ENCODE data around the gene HSPG2. TPM values are rescaled to one million over a fixed set of nuclear protein-coding genes. Genes with fewer than 3 reads are reported as not detected.

HSPG2 gene
- total RNA-seq, 1 experiment from 2014 or later, result 171 TPM

- peaks cover 2% of the 10 kb centered on the region; the same call in 1 of the 2 replicates for H3K36me3 ChIP-seq (ENCODE audit: control insufficient read depth, insufficient read depth, low read length)
- ATAC-seq, result no peak
These were observed 68.1 kb downstream of the HSPG2 start for GRCh38 chr1:21868941-21869454.

GRCh38 chr1:21868482-21868881 is 68.6 kb downstream of the HSPG2 start:
- no peak for DNase-seq (ENCODE audit: low read depth, low spot score)
- no peak overlapping the region for H3K4me3 ChIP-seq (ENCODE audit: low read depth in 2 of 2, low read length in 2 of 2)
- ATAC-seq, result no peak
- H3K27ac ChIP-seq (ENCODE audit: low read length), result no peak overlapping the region
- peaks cover 14% of the 10 kb centered on the region for H3K4me1 ChIP-seq (ENCODE audit: control insufficient read depth, insufficient read depth, low read length)
- in situ Hi-C loops (cut with HindIII; ENCODE audit: low pct_unique_long_range_greater_than_20kb, low sequenced_read_pairs) (no loop called here), intact Hi-C loops (cut with micrococcal nuclease; ENCODE audit: unreplicated experiment) (no loop called here)
- BruUV-seq (replicated peaks), result no TSS peak
- CTCF ChIA-PET, result no interaction called here
- POLR2A ChIA-PET, result no interaction called here
- H3K27me3 ChIP-seq (ENCODE audit: control insufficient read depth, insufficient read depth, low read length), result no peaks in the 10 kb centered on the region
- no peaks in the 10 kb centered on the region; the same call in 1 of the 2 replicates for H3K36me3 ChIP-seq (ENCODE audit: control insufficient read depth, insufficient read depth, low read length)
- H3K9me3 ChIP-seq (ENCODE audit: control insufficient read depth, insufficient read depth, low read depth, low read length), result no peaks in the 10 kb centered on the region
- TF ChIP-seq TCF7L2 (IDR thresholded peaks at IDR 0.05; ENCODE audit: low read depth, low read length), result no peak
- TF ChIP-seq POLR2AphosphoS5 (IDR thresholded peaks at IDR 0.05; ENCODE audit: low read depth, low read length), result no peak
- TF ChIP-seq, protein P1, sequence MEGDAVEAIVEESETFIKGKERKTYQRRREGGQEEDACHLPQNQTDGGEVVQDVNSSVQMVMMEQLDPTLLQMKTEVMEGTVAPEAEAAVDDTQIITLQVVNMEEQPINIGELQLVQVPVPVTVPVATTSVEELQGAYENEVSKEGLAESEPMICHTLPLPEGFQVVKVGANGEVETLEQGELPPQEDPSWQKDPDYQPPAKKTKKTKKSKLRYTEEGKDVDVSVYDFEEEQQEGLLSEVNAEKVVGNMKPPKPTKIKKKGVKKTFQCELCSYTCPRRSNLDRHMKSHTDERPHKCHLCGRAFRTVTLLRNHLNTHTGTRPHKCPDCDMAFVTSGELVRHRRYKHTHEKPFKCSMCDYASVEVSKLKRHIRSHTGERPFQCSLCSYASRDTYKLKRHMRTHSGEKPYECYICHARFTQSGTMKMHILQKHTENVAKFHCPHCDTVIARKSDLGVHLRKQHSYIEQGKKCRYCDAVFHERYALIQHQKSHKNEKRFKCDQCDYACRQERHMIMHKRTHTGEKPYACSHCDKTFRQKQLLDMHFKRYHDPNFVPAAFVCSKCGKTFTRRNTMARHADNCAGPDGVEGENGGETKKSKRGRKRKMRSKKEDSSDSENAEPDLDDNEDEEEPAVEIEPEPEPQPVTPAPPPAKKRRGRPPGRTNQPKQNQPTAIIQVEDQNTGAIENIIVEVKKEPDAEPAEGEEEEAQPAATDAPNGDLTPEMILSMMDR (IDR thresholded peaks at IDR 0.05), result no peak
- TF ChIP-seq REST (IDR thresholded peaks at IDR 0.05; ENCODE audit: insufficient read depth in 1 of 2, low read depth in 2 of 2, low read length in 1 of 2), result no peak
- TF ChIP-seq SIN3A (IDR thresholded peaks at IDR 0.05; ENCODE audit: borderline replicate concordance, insufficient read depth, low read depth, low read length), result no peak

More at GRCh38 chr1:21868941-21869454, 68.1 kb downstream of the HSPG2 start:
- DNase-seq (ENCODE audit: low read depth, low spot score), result no peak
- H3K27ac ChIP-seq (ENCODE audit: low read length), result no peak overlapping the region
- H3K27me3 ChIP-seq (ENCODE audit: control insufficient read depth, insufficient read depth, low read length), result no peaks in the 10 kb centered on the region
- no TSS peak for BruUV-seq (replicated peaks)
- TF ChIP-seq POLR2AphosphoS5 (IDR thresholded peaks at IDR 0.05; ENCODE audit: low read depth, low read length) (no peak), TCF7L2 (IDR thresholded peaks at IDR 0.05; ENCODE audit: low read depth, low read length) (no peak), REST (IDR thresholded peaks at IDR 0.05; ENCODE audit: insufficient read depth in 1 of 2, low read depth in 2 of 2, low read length in 1 of 2) (no peak), SIN3A (IDR thresholded peaks at IDR 0.05; ENCODE audit: borderline replicate concordance, insufficient read depth, low read depth, low read length) (no peak)
- TF ChIP-seq, protein P1 (IDR thresholded peaks at IDR 0.05), result no peak
- intact Hi-C loops (cut with micrococcal nuclease; ENCODE audit: unreplicated experiment) (no loop called here), in situ Hi-C loops (cut with HindIII; ENCODE audit: low pct_unique_long_range_greater_than_20kb, low sequenced_read_pairs) (no loop called here)
- CTCF ChIA-PET, result no interaction called here
- POLR2A ChIA-PET, result no interaction called here
- no peaks in the 10 kb centered on the region for H3K9me3 ChIP-seq (ENCODE audit: control insufficient read depth, insufficient read depth, low read depth, low read length)
- peaks cover 14% of the 10 kb centered on the region for H3K4me1 ChIP-seq (ENCODE audit: control insufficient read depth, insufficient read depth, low read length)
- no peak overlapping the region for H3K4me3 ChIP-seq (ENCODE audit: low read depth in 2 of 2, low read length in 2 of 2)

Data from Panc1 (cell line).